ENCODE results near the gene CACNG6. TPM values are rescaled to one million over a fixed set of nuclear protein-coding genes. Genes with fewer than 3 reads are reported as not detected.

CACNG6 gene
- total RNA-seq, 2 experiments from 2014 or later: 1.2 to 4.9 TPM

GRCh38 chr19:53977991-53978731, 13.3 kb upstream of the CACNG6 start:
- no peak overlapping the region for H3K4me3 ChIP-seq (ENCODE audit: low read depth, low read length, poor library complexity, severe bottlenecking)
- no peaks in the 10 kb centered on the region for H4K20me1 ChIP-seq (ENCODE audit: insufficient read depth, low read length)
- no peaks in the 10 kb centered on the region for H3K9me2 ChIP-seq (ENCODE audit: insufficient read depth, low read length)
- no peak for DNase-seq (ENCODE audit: low spot score)
- H3K79me2 ChIP-seq (ENCODE audit: insufficient read depth, low read depth, low read length): no peaks in the 10 kb centered on the region
- no peak overlapping the region for H3K4me2 ChIP-seq (ENCODE audit: low read length)
- intact Hi-C loops (cut with micrococcal nuclease; ENCODE audit: unreplicated experiment): no loop called here
- ChIA-PET POLR2A (no interaction called here), CTCF (ENCODE audit: unreplicated experiment) (no interaction called here)
- peaks cover 4% of the 10 kb centered on the region for H3K4me1 ChIP-seq (ENCODE audit: insufficient read depth, low read length, poor library complexity, severe bottlenecking)
- no peaks in the 10 kb centered on the region for H3K9me3 ChIP-seq (ENCODE audit: low read length)
- TF ChIP-seq CTCF (conservative IDR thresholded peaks at IDR 0.05; ENCODE audit: low read length): no peak
- no peak for TF ChIP-seq EZH2phosphoT487 (IDR thresholded peaks at IDR 0.05; ENCODE audit: borderline replicate concordance, low read depth, low read length)
- H3K27ac ChIP-seq (ENCODE audit: low read depth, low read length, poor library complexity, severe bottlenecking): no peak overlapping the region
- H2AFZ ChIP-seq (ENCODE audit: low read length): peak overlapping the region; percentile 82
- BruUV-seq (replicated peaks): no TSS peak
- H3K36me3 ChIP-seq (ENCODE audit: insufficient read depth, low read length): no peaks in the 10 kb centered on the region

- TF ChIP-seq CTCF (conservative IDR thresholded peaks at IDR 0.05; ENCODE audit: low read length) (no peak), EZH2phosphoT487 (IDR thresholded peaks at IDR 0.05; ENCODE audit: borderline replicate concordance, low read depth, low read length) (no peak)
- Histone ChIP-seq H4K20me1 (ENCODE audit: insufficient read depth, low read length) (no peaks in the 10 kb centered on the region), H3K27ac (ENCODE audit: low read depth, low read length, poor library complexity, severe bottlenecking) (no peak overlapping the region), H3K4me2 (ENCODE audit: low read length) (no peak overlapping the region), H3K79me2 (ENCODE audit: insufficient read depth, low read depth, low read length) (no peaks in the 10 kb centered on the region), H3K4me1 (ENCODE audit: insufficient read depth, low read length, poor library complexity, severe bottlenecking) (peaks cover 4% of the 10 kb centered on the region), H3K9me2 (ENCODE audit: insufficient read depth, low read length) (no peaks in the 10 kb centered on the region), H3K9me3 (ENCODE audit: low read length) (no peaks in the 10 kb centered on the region), H2AFZ (ENCODE audit: low read length) (no peak overlapping the region), H3K36me3 (ENCODE audit: insufficient read depth, low read length) (no peaks in the 10 kb centered on the region), H3K4me3 (ENCODE audit: low read depth, low read length, poor library complexity, severe bottlenecking) (no peak overlapping the region)
- ChIA-PET POLR2A (no interaction called here), CTCF (ENCODE audit: unreplicated experiment) (no interaction called here)
- intact Hi-C loops (cut with micrococcal nuclease; ENCODE audit: unreplicated experiment): no loop called here
- no TSS peak for BruUV-seq (replicated peaks)
- no peak for DNase-seq (ENCODE audit: low spot score)
Measured at GRCh38 chr19:53978975-53979801, 12.2 kb upstream of the CACNG6 start.
